Activated effector memory CD4-positive, alpha-beta T cell treated with anti-CD3 and anti-CD28 coated beads, Interleukin-2, amount 50 U/mL, for 16 hours (primary cell): ENCODE data around the gene IRAK1BP1.
"Not testable (repeated sequence)": the region's sequence is repeated elsewhere in the genome, so short reads cannot be mapped to it uniquely, and the experiment has no call there.

Source experiments
- DNase-seq: peaks from one replicate; pipeline ENCODE4 v3.0.0-alpha.2; 2020

The IRAK1BP1 gene, protein sequence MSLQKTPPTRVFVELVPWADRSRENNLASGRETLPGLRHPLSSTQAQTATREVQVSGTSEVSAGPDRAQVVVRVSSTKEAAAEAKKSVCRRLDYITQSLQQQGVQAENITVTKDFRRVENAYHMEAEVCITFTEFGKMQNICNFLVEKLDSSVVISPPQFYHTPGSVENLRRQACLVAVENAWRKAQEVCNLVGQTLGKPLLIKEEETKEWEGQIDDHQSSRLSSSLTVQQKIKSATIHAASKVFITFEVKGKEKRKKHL

DNA sequence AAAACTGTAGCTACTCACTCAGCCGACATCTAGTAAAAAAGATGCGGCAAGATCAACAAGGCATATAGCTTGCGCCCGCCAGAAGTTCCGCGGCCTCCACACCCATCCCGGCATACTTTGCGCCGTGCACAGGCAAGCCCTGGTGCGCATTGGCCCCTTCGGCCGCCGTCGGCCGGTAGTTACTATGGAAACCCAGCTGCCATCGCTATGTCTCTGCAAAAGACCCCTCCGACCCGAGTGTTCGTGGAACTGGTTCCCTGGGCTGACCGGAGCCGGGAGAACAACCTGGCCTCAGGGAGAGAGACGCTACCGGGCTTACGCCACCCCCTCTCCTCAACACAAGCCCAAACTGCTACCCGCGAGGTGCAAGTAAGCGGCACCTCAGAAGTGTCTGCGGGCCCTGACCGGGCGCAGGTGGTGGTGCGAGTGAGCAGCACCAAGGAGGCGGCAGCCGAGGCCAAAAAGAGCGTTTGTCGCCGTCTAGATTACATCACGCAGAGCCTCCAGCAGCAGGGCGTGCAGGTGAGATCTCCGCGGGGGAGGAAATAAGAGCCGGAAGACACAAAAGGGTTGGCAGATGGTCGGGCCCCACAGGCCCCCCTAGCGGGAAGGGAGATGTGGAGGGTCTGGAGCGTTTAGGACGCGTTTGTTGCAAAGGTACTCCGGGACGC lies at the start of gene IRAK1BP1:
Gene IRAK1BP1 (plus strand): TSS at position 182 of the 671 bp plus-strand sequence. CDS start 26 bp downstream, at position 208.
- peak; percentile 90 for DNase-seq

DNA sequence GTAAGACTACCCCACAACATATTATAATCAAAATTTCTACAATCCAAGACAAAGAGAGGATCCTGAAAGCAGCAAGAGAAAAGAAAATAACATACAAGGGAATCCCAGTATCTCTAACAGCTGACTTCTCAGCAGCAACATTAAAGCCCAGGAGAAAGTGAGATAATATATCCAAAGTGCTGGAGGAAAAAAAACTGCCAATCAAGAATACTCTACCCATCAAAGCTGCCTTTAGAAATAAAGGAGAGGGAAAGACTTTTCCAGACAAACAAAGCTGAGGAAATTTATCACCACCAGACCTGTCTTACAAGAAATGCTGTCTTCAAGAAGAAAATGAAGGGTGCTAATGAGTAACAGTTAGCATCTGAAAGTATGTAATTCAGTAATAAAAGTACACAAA lies 43.3 kb upstream of the IRAK1BP1 start:
- DNase-seq = no peak

DNA sequence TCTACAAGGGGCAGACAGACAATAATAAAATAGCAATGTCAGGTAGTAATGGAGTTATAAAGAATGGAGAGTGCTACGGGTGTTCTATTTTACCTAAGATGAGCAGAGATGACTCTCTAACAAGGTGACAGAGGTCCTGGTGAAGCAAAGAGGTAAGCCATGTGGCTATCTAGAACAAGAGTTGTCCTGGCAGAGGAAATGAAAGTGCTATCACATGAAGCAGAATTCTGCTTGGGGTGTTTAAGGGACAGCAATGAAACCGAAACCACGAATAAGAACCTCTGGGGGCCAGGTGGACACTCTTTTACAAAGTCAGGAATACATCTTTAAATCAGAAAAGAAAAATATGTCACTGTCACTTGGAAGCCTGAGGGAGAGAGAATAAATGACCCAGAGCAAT lies 37.9 kb upstream of the IRAK1BP1 start:
- no peak for DNase-seq

DNA sequence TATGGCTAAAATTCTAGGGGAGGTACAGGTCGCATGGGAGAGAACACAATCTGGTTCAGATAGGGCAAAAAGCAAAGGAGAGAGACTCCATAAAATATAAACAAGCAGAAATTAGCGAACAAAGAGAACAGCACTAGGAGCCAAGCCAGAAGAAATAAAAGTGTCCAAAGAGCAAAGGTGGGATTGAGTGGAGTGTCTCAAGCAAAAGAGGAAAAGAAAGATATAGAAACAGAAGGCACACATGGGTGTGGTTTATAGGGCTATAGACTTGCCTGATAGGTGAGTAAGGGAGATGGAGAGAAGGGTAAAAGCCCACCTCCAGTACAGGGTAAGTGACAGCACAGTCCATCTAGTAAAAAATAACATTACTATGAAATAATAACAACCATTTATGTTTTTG lies 36.5 kb upstream of the IRAK1BP1 start:
- DNase-seq = no peak

DNA sequence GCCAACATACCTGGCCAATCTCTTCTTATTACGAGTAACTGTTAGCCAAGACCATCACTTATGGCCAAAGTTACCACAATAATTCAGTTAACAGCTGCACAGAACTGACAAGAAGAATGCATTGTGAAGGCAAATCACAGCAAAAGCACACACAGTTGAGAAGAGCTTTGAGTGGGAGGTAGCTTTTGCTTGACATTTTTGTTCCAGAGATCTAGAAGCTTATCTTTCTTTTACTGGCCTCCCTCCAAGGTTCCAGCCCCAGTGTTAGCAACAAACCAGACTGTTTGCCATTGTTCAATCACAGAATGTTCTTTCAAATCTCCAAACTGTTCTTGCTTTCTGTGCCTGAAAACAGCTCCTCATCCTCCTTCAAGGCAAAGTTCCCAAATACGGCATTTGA lies 35.9 kb upstream of the IRAK1BP1 start:
- no peak for DNase-seq

DNA sequence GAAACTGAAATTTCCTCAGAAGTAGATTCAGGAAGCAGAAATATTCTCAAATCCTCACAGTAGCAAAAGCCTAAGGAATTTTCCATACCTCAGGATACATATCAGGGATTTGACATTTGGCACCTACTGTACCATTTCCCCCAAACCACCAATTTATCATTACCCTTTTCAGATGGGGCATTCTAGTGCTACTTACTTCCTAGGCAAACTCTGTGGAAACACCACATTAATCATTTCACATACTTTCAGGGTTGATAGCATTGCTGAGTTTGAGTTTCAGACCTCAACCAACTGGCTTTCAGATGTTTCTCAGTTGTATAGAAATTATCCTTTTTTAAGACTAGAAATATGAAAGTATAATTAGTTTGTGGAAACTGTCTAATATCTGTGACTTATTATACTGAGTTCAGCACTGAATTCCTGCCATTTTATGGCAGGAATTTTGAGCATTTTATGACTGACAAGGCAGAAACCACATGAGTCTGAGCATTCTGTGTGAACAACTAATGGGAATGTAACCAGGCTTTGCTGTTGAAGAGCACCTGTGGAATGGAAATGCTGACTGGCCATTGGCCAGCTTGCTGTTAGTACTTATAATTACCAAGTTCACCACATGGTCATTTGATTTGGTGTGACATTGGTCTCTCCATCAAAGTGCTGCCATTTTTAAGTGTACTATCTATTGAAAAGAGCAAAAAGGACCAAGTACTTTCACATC lies 35.1 kb upstream of the IRAK1BP1 start:
- no peak for DNase-seq

DNA sequence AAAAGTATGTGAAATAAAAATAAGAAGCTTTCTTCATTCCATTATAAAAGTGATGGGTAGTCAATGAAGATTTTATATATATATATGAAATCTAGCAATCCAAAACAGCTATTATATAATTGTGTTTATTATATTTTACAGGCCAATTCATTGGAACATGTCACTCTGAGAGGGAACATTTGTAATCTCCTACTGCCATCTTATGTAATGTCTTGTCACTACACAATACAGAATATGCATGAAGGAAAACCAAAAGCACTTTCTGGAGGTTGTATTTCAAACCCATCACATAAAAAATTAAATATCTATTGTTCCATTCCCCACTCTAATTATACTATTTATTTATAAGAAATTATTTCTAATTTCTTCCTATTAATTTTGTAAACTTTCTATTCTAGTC lies 31.5 kb upstream of the IRAK1BP1 start:
- no peak for DNase-seq

DNA sequence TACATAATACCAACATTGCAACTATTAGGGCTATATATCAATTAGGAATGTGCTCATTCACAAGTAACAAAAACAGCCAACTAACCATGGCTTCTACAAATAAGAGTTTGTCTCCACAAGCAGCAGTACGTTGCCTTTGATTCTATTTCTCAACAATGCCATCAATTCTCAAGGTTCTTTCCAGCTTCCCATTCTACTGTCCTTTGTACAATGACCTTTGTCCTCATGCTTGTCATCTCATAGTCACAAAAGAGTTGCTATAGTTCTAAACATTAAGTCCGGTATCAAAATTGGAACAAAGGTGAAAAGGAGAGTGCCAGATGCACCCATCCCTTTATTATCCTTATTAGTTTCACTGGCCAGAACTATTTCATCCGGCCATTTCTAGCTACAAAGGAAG lies 30.8 kb upstream of the IRAK1BP1 start:
- no peak for DNase-seq

DNA sequence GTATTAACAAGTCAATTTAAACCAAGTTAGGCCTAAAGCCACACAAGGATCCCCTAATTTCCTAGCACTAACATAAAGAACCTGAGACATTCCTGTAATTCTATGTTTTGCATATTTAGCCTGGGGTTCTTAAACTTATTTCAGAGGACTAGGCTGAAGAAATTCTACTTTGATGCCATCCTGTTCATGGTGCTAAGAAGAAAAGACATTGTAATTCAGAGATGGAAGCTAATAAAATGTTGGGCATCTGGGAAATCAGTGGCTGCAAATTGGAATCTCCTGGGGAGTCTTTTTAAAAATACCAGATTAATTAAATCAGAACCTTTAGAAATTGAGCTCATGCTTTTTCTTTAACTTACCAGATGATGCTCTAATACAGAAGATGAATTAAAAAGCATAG lies 26.2 kb upstream of the IRAK1BP1 start:
- no peak for DNase-seq

DNA sequence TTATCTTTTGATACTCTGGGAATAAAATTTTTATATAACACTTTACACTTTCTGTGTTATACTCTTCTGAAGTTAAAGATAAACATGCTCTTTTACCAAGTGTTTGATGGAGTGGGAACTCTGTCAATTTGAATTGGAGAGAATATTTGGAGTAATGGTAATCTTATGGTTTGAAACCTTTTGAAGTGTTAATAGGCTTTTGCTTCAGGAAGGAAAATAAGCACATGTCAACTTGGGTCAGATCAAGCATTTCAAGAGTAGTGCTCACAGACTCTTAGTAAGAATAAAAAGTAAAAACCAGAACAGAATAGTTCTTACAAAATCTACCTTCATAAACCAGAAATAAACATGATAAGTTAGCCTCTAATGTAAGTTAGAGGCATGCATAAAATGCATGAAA lies 24.4 kb upstream of the IRAK1BP1 start:
- DNase-seq = no peak

DNA sequence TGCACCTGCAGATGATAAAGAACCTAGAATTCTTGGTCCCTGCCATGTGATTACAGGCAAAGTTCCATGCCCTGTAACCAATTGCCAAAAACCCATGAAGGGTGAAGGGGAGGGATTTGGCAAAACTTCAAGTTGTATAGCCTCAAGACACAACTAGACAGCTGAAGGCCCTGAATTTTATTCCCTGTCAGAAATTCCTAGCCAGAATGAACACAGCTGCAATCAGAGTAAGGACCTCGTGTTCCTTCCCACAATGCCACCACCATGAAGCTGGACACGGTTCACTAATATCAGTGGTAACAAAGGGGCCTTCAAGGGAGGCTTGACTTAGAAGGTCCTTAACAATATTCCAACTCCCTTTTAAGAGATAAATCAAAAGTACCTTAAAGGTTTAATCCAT lies 22.5 kb upstream of the IRAK1BP1 start:
- DNase-seq = no peak

DNA sequence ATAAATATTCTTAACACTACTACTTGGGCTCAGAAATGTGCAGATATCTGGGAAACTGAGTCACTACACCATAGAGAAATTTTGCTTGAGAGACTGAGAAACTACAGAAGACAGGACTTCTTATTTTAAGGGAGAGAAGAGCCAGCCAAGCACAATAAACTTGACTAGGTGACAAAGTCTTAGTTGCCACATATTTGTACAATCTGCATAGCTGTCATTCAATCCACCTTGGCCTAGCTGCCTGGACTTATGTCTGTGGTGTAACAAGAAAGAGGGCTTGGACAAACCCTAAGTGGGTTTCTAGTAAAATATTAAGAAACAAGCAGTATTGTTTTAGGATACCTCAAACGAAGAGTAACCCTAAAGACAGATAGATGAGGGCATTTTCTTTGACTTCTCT lies 21.8 kb upstream of the IRAK1BP1 start:
- no peak for DNase-seq

DNA sequence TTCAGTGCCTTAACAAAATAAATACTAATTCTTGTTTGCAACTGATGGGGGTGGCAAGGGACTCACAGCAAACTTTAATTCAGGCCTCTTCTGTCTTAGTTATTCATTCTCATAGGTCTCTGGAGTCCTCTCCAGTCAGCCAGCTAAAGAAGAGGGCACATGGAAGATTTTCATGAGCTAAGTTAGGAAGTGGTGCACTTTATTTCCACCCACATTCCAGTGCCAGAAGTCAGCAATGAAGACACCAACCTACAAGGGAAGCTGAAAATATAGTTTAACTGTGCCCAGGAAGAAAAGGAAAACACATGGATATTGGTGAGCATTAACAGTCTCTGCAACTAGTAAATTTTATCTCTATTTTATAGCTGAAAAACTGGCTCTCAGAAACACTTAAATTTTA lies 16.7 kb upstream of the IRAK1BP1 start:
- no peak for DNase-seq

DNA sequence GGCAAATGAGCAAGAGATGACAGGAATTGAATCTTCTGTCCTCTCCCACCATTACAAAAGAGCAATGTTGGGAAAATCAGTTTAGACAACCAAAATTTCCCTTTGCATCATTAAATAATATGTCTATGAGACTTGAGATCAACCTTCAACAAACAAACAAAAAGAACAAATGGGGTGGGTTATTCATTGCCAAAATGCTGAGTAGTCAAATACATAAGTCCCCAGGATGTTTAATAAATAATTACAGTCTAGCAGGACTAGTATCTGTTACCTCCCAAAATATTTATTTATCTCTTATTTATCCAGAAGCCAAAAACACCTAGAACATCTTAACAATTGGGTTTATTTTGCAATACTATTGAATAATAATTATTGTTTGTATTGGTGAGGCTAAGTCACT lies 16.2 kb upstream of the IRAK1BP1 start:
- no peak for DNase-seq

DNA sequence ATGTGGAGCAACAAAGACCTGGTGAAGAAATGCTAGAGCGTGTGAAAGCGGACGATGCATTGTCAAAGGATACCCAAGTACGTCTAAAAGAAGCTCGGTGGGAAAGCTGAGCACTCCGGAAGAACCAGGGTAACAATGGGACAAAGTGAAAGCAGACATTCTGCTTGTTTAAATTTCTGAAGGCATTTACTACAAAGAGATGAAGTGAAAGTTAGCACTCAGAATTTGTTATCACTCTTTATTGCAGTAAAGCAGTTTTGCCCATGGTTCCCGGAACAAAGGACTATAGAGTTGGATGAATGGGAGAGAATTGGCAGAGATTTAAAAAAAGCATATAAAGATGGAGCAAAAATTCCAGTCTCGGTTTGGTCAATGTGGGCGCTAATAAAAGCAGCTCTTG lies 12.8 kb upstream of the IRAK1BP1 start:
- DNase-seq = no peak

DNA sequence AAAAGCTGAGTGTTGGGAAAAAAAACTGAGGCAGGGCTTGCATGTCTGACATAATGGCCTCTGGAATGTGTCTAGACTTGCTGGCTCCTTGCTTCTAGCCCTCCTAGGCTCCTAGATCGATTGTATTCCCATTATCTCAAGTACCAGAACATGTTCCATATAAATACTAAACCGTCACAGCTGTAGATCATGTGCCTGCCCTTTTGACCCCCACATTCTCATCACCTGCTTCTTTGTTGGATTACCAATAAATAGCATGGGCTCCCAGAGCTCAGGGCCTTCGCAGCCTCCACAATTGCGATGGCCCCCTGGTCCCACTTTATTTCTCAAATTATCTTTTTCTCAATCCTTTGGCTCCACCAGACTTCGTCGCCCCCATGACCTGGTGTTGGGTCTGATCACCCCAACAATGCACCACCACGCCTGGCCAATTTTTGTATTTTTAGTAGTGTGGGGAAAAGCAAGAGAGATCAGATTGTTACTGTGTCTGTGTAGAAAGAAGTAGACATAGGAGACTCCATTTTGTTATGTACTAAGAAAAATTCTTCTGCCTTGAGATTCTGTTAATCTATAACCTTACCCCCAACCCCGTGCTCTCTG lies 8.9 kb upstream of the IRAK1BP1 start:
- not testable (repeated sequence) for DNase-seq

DNA sequence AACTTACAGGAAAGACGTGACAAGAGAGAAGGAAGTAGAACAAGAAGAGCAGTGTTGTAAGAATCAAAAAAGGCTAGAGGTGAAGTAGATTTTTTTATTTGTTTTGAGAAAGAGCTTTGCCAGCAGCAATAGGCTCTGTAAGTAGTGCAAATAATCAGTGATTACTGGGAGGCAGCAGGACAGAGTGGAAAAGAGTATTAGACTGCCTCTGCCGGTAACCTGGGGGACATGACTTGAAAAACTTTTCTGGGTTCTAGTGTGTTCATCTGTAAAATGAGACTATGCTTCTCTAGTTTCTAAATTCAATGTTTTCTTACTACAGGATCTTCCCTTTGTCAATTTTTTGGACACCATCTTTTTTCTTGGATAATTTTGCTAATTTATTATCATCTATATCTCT lies 5.8 kb upstream of the IRAK1BP1 start:
- DNase-seq = no peak

DNA sequence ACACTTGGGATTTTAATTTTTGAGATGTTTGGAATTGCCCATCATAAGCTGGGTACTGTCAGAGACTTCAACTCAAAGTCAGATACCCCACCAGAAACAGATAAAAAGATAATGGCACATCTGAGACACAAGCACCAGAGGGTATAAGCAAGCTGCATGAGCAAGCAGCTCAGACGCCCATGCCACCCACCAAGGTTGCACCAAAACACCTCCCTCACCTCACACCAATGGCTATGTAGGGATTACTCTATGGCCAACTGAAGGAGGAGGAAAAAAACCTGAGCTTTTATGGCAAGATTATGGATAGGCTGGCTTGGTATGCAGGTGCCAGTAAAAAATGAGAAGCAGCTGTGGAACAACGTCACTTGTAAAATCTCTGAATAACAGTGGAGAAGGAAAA lies 3.8 kb upstream of the IRAK1BP1 start:
- no peak for DNase-seq

DNA sequence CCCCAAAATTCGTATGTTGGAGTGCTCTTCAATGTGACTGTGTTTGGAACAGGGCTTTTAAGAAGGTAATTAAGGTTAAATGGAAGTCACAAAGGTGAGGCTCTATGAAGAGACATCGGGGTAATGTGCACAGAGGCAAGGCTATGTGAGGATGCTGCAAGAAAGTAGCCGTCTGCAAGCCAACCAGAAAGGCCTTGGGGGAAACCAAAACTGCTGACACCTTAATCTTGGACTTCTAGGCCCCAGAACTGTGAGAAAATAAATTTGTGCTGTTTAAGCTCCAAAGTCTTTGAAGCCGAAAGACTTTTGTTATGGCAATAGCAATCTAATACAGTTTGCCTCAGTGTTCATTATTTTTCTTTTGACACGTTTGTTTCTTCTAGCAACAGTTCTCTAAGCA lies 2.4 kb upstream of the IRAK1BP1 start:
- no peak for DNase-seq

DNA sequence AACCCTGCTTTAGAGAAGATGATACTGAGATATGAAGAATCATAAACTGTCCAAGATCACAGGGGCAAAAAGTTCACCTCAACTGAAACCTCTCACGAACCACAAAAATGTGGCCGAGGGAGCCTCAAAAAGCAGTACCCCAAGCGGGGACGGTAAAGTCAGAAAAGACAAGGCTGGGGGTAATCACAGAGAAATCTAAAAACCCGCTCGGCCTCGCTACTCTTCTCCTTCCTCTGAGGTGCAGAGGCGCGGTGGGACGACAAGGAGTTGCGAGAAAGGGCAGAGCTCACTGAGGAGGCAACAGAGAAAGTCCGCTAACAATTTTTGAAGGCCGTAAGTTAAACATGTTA lies 356 bp upstream of the IRAK1BP1 start:
- no peak for DNase-seq

DNA sequence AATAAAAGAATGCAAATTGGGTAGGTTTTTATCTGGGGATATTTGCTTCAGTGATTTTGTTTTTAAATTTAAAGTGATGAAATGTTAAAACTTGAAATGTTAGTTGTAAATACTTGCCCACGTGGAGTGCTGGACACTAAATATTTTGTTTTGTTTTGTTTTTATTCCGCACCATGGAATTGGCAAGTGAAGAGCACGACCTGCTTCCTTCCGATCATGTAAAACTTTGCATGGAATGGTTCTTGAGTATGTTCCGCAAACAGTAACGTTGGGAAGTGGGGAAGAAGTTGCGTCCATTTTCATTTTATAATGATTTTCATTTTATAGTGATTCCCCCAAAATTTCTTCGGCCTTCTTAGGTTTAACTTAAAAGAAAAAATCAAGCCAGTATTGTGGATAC lies 765 bp downstream of the IRAK1BP1 start:
- no peak for DNase-seq

DNA sequence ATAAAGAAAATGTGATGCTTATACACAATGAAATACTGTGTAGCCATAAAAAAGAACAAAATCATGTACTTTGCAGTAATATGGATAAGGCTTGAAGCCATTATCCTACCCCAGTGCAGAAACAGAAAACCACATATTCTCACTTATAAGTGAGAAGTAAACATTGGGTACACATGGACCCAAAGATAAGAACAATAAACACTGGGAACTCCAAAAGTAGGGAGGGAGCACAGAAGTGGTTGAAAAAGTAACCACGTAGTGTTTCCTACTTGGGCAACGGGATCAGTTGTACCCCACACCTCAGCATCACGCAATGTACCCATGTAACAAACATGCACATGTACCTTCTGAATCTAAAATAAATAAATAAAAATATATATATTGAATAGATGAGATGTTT lies 8.2 kb downstream of the IRAK1BP1 start:
- DNase-seq = no peak

DNA sequence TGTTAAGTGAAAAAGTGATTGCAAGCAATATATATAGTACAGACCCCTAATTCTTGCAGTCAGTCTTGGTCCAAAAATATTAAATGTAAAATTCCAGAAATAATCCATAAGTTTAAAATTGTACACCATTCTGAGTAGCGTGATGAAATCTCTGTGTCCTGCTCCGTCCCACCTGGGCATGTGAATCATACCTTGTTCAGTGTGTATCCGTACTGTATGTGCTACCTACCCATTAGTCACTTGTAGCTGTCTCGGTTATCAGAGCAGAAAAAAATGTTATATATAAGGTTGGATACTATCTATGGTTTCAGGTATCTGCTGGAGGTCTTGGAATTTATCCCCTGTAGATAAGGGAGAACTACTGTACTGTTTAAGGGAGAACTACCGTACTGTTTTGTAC lies 16.3 kb downstream of the IRAK1BP1 start:
- DNase-seq = no peak

DNA sequence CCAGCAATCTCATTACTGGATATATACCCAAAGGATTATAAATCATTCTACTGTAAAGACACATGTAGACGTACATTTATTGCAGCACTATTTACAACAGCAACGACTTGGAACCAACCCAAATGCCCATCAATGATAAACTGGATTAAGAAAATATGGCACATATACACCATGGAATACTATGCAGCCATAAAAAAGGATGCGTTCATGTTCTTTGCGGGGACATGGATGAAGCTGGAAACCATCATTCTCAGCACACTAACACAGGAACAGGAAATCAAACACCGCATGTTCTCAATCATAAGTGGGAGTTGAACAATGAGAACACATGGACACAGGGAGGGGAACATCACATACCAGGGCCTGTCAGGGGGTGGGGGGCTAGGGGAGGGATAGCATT lies 22.6 kb downstream of the IRAK1BP1 start:
- DNase-seq = not testable (repeated sequence)
